Measurements from ENCODE around the gene ATIC.

- TF ChIP-seq CTCF (IDR thresholded peaks at IDR 0.05 in 2 of 3, conservative IDR thresholded peaks at IDR 0.05 in 1 of 3; ENCODE audit: borderline replicate concordance in 1 of 3, insufficient read depth in 1 of 3, low read depth in 2 of 3, low read length in 2 of 3) (no peak), SP1 (IDR thresholded peaks at IDR 0.05; ENCODE audit: low read depth) (no peak), POLR2AphosphoS5 (IDR thresholded peaks at IDR 0.05; ENCODE audit: low read depth, low read length) (no peak), EZH2 (IDR thresholded peaks at IDR 0.05) (no peak), MAX (IDR thresholded peaks at IDR 0.05) (no peak), CEBPB (IDR thresholded peaks at IDR 0.05; ENCODE audit: low read depth) (no peak), POLR2A (IDR thresholded peaks at IDR 0.05; ENCODE audit: borderline replicate concordance, extremely low read depth, insufficient read depth, insufficient read length) (no peak), SIN3A (IDR thresholded peaks at IDR 0.05; ENCODE audit: low read depth) (no peak), EZH2phosphoT487 (IDR thresholded peaks at IDR 0.05; ENCODE audit: borderline replicate concordance) (no peak), YY1 (IDR thresholded peaks at IDR 0.05; ENCODE audit: extremely low read depth, insufficient replicate concordance, low read depth, low read length) (no peak), ZNF274 (IDR thresholded peaks at IDR 0.05; ENCODE audit: low read depth, low read length) (no peak), ZBTB33 (IDR thresholded peaks at IDR 0.05; ENCODE audit: extremely low read depth, insufficient replicate concordance, low read length) (no peak), EGR1 (IDR thresholded peaks at IDR 0.05; ENCODE audit: low read depth) (no peak)
Measured at GRCh38 chr2:215369181-215369760, 57.4 kb downstream of the ATIC start.

All from HCT116 (cell line).